Measurements from ENCODE around the gene MR1. TPM values are rescaled to one million over a fixed set of nuclear protein-coding genes. Genes with fewer than 3 reads are reported as not detected.

Gene MR1
- total RNA-seq, 6 experiments from 2014 or later = 5.6 to 11.6 (median 6.6) TPM

- no peaks in the 10 kb centered on the region for H3K36me3 ChIP-seq
- no peaks in the 10 kb centered on the region for H3K9me3 ChIP-seq
- ATAC-seq (no peak), DNase-seq (no peak)
- no peaks in the 10 kb centered on the region for H3K27me3 ChIP-seq
- intact Hi-C loops (cut with DNase I) = no loop called here
- H3K4me3 ChIP-seq = no peak overlapping the region
- TF ChIP-seq CTCF (IDR thresholded peaks at IDR 0.05) = no peak
- no peak for TF ChIP-seq POLR2A (IDR thresholded peaks at IDR 0.05)
- no peak overlapping the region for H3K27ac ChIP-seq
- H3K4me1 ChIP-seq = peaks cover 0 to 11% (median 2%) of the 10 kb centered on the region in 4 donors
- 90% methylated on average over 8 of the region's 8 CpGs for WGBS (ENCODE audit: insufficient coverage, low coverage, low lambda C conversion rate, missing lambda C conversion rate)
Observed at GRCh38 chr1:181016563-181016962, 17.2 kb upstream of the MR1 start.

- intact Hi-C loops (cut with DNase I) = no loop called here
- peaks cover 0 to 13% (median 3%) of the 10 kb centered on the region in 4 donors for H3K4me1 ChIP-seq
- no peak for DNase-seq
Observed at GRCh38 chr1:181018901-181019681, 14.7 kb upstream of the MR1 start.

GRCh38 chr1:181021159-181021558, 12.6 kb upstream of the MR1 start:
- WGBS (ENCODE audit: insufficient coverage, low coverage, low lambda C conversion rate, missing lambda C conversion rate) = 38% methylated on average over 3 of the region's 3 CpGs
- ATAC-seq (no peak), DNase-seq (no peak)
- Histone ChIP-seq H3K9me3 (no peaks in the 10 kb centered on the region), H3K36me3 (no peaks in the 10 kb centered on the region), H3K27me3 (no peaks in the 10 kb centered on the region), H3K4me3 (peak overlapping the region in 2 of 3 donors; percentile 96), H3K4me1 (peaks cover 0 to 13% (median 3%) of the 10 kb centered on the region in 4 donors), H3K27ac (peak overlapping the region in 1 of 3 donors; percentile 90)
- TF ChIP-seq CTCF (IDR thresholded peaks at IDR 0.05) (no peak), POLR2A (IDR thresholded peaks at IDR 0.05) (no peak)
- intact Hi-C loops (cut with DNase I) = no loop called here

More at GRCh38 chr1:181018901-181019681, 14.7 kb upstream of the MR1 start:
- no peak for TF ChIP-seq CTCF (IDR thresholded peaks at IDR 0.05)
- no peaks in the 10 kb centered on the region for H3K9me3 ChIP-seq
- ATAC-seq = no peak
- no peaks in the 10 kb centered on the region for H3K36me3 ChIP-seq
- WGBS (ENCODE audit: insufficient coverage, low coverage, low lambda C conversion rate, missing lambda C conversion rate) = 25% methylated on average over 1 of the region's 1 CpG
- H3K4me3 ChIP-seq = no peak overlapping the region
- H3K27me3 ChIP-seq = no peaks in the 10 kb centered on the region
- H3K27ac ChIP-seq = no peak overlapping the region

- H3K4me3 ChIP-seq = peak overlapping the region; percentile 68 to 96 (median 96)
- no peaks in the 10 kb centered on the region for H3K36me3 ChIP-seq
- peaks cover 0 to 13% (median 3%) of the 10 kb centered on the region in 4 donors for H3K4me1 ChIP-seq
- H3K27me3 ChIP-seq = no peaks in the 10 kb centered on the region
- H3K9me3 ChIP-seq = no peaks in the 10 kb centered on the region
- peak overlapping the region; percentile 83 to 90 (median 89) for H3K27ac ChIP-seq
- TF ChIP-seq CTCF (IDR thresholded peaks at IDR 0.05) (no peak), POLR2A (IDR thresholded peaks at IDR 0.05) (no peak)
- WGBS (ENCODE audit: insufficient coverage, low coverage, low lambda C conversion rate, missing lambda C conversion rate) = 0% methylated on average over 23 of the region's 23 CpGs
- intact Hi-C loops (cut with DNase I) = no loop called here
- DNase-seq (peak; percentile 65 to 75 (median 73)), ATAC-seq (peak; percentile 48 to 60 (median 53))
Observed at GRCh38 chr1:181021811-181022434, 11.9 kb upstream of the MR1 start.
